Muscle of leg (tissue), 11 donors: ENCODE data around the gene SPCS2. TPM values are rescaled to one million over a fixed set of nuclear protein-coding genes. Genes with fewer than 3 reads are reported as not detected.
"Not testable (repeated sequence)": the region's sequence is repeated elsewhere in the genome, so short reads cannot be mapped to it uniquely, and the experiment has no call there.

Source experiments
- DNase-seq: peaks from one replicate; pipeline ENCODE4 v3.0.0; 2013
- H3K27ac ChIP-seq: one replicate; pipeline ENCODE4 v1.5.1; 2013; ENCODE audit warnings: mild to moderate bottlenecking, low read length, control low read depth
- H3K27me3 ChIP-seq: one replicate; pipeline ENCODE4 v1.6.1; 2013; ENCODE audit warnings: low read length; ENCODE audit not compliant: control insufficient read depth, insufficient read depth
- H3K36me3 ChIP-seq: one replicate; pipeline ENCODE4 v1.6.1; 2013; ENCODE audit warnings: low read length; ENCODE audit not compliant: control insufficient read depth, insufficient read depth
- H3K4me1 ChIP-seq: one replicate; pipeline ENCODE4 v1.6.1; 2013; ENCODE audit warnings: low read length; ENCODE audit not compliant: control insufficient read depth, insufficient read depth
- H3K4me3 ChIP-seq: one replicate; pipeline ENCODE4 v1.5.1; 2013; ENCODE audit warnings: low read length, control low read depth
- H3K9me3 ChIP-seq: replicated peaks from 2 replicates; pipeline ENCODE4 v1.6.1; 2013; ENCODE audit warnings: low read depth, low read length; ENCODE audit not compliant: control insufficient read depth
- WGBS: methylation state at CpG from one replicate; pipeline ENCODE4 v1.1.5; 2013; ENCODE audit warnings: missing lambda C conversion rate; ENCODE audit not compliant: insufficient coverage; 5-methylcytosine and 5-hydroxymethylcytosine counted together
- polyA plus RNA-seq, 8 donors: library from polyadenylated mRNA; unstranded; fragments of 120-200 nt; gene quantifications; one replicate each; pipeline versions ENCODE4 v1.2.1 to v1.2.3, GENCODE V29; 2013; ENCODE audit warnings: inconsistent platforms in 1 of 8, low replicate concordance in 1 of 8; ENCODE audit not compliant: insufficient read length in 8 of 8, insufficient read depth in 1 of 8
- total RNA-seq: library from RNA; stranded (reverse); fragments of 120-200 nt; gene quantifications from one replicate; pipeline ENCODE4 v1.2.4, GENCODE V29; 2013

Gene SPCS2
- total and polyA plus RNA-seq, 9 donors: 17.7 to 144 (median 107) TPM

DNA sequence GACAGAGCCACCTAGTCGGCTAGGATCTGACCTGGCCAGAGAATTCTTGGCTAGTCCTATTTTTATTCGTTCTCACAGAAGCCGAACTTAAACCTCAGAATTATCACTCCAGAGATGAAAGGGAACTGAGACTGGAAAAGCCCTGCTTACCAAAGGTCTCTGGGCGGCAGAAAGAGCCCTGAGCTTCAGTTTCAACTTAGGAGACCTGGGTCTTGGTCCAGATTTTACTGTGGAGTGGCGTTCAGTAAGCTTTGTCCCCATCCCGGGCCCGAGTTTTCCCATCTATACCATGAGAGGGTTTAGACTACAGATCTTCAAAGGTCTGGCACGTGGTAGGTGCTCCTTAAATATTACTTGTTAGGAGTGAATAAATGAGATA, 40.2 kb downstream of the SPCS2 start:
- Histone ChIP-seq H3K27me3 (no peaks in the 10 kb centered on the region), H3K27ac (peak overlapping the region; percentile 81), H3K4me1 (peaks cover 2% of the 10 kb centered on the region), H3K4me3 (peak overlapping the region; percentile 76), H3K36me3 (no peaks in the 10 kb centered on the region), H3K9me3 (no peaks in the 10 kb centered on the region)
- WGBS: 14% methylated on average over 2 of the region's 8 CpGs
- no peak for DNase-seq

DNA sequence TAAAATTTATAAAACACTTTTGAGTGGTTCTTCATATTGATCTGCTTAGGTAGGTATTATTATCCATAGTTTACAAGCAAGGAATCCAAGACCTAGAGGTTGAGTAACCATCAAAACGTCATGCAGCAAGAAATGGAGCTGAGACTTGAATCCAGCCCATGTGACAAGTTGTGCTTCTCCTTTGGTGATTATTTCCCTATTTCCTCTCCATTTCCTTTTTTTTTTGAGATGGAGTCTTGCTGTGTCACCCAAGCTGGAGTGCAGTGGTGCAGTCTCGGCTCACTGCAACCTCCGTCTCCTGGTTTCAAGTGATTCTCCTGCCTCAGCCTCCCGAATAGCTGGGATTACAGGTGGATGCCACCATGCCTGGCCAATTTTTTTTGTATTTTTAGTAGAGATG, 41.1 kb downstream of the SPCS2 start:
- H3K4me3 ChIP-seq, H3K36me3 ChIP-seq, H3K27ac ChIP-seq, DNase-seq, H3K9me3 ChIP-seq, H3K27me3 ChIP-seq, H3K4me1 ChIP-seq: not testable (repeated sequence)
- no CpG with 5 or more reads among the region's 4 CpGs for WGBS

DNA sequence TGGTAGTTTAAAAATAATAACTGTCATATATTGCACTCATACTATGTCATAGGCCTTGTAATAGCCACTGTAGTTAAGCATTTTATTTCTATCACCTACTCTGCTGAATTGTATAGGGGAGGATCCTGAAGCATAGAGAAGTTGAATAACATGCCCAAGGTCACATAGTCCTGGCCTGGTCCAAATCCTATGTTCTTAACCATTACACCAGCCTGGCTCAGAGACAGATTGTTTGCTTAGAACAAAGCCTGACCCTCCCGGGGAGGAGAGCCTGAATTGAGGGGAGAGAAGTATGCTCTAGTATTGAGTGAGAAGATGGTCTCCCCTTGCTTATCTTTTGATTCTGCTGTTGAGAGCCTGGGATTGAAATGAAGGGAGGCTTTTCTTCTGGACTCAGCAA, 41.9 kb downstream of the SPCS2 start:
- DNase-seq: no peak
- H3K9me3 ChIP-seq: no peaks in the 10 kb centered on the region
- WGBS: no CpG with 5 or more reads among the region's 1 CpG
- no peak overlapping the region for H3K4me3 ChIP-seq
- no peak overlapping the region for H3K27ac ChIP-seq
- H3K4me1 ChIP-seq: peaks cover 2% of the 10 kb centered on the region
- H3K36me3 ChIP-seq: peaks cover 8% of the 10 kb centered on the region
- H3K27me3 ChIP-seq: no peaks in the 10 kb centered on the region

DNA sequence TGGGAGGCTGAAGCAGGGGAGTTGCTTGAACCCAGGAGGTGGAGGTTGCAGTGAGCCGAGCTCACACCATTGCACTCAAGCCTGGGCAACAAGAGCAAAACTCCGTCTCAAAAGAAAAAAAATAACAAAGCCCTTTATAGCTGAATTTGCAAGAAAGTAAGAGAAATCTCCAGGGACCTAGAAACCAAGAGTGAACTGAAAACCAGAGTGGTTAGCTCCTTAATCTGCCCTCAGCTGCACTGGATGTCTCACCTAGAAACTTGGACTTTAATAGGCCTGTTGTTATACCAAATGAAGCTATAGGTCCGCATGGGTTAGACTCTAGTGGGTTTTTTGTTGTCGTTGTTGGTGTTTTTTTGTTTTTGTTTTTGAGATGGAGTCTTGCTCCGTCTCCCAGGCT, 43.8 kb downstream of the SPCS2 start:
- Histone ChIP-seq H3K36me3 (peaks cover 14% of the 10 kb centered on the region), H3K4me3 (no peak overlapping the region), H3K4me1 (peaks cover 2% of the 10 kb centered on the region), H3K27me3 (no peaks in the 10 kb centered on the region), H3K27ac (no peak overlapping the region), H3K9me3 (no peaks in the 10 kb centered on the region)
- no peak for DNase-seq
- 70% methylated on average over 2 of the region's 5 CpGs for WGBS

DNA sequence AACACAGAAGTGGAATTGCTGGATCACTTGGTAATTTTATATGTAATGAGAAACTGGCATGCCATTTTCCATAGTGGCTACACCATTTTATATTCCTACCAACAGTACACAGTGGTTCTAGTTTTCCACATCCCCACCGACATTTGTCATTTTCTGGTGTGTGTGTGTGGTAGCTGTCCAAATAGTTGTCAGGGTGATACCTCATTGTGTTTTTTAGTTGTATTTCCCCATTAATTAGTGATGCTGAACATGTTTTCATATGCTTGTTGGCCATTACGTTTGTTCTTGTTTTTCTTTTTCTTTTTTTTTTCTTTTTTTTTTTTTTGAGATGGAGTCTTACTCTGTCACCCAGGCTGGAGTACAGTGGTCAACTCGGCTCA, 51.9 kb downstream of the SPCS2 start:
- Histone ChIP-seq H3K36me3 (peaks cover 18% of the 10 kb centered on the region), H3K9me3 (no peaks in the 10 kb centered on the region), H3K27ac (no peak overlapping the region), H3K4me3 (no peak overlapping the region), H3K27me3 (no peaks in the 10 kb centered on the region), H3K4me1 (no peaks in the 10 kb centered on the region)
- DNase-seq: no peak
- no CpG with 5 or more reads among the region's 3 CpGs for WGBS

DNA sequence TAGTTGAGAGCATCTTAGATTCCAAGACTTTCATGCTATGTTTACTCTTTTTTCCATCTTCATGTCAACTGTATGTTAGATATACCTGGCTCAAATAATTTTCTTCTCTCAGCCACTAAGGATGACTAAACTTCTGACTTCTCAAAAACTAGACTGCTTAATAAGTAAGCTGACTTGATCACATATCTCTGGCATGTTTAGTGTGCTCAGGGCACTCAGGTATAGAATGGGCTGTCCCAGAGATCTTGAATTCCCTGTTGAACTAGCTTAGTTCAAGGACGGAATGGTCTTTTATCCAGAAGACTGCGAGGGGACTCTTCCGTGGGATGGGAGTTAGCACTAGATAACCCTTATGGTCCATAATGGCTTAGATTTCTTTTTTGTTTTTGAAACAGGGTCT, 52.6 kb downstream of the SPCS2 start:
- no peaks in the 10 kb centered on the region for H3K9me3 ChIP-seq
- no peak for DNase-seq
- H3K27me3 ChIP-seq: no peaks in the 10 kb centered on the region
- H3K36me3 ChIP-seq: peaks cover 25% of the 10 kb centered on the region
- H3K4me3 ChIP-seq: no peak overlapping the region
- no peak overlapping the region for H3K27ac ChIP-seq
- WGBS: 100% methylated on average over 1 of the region's 3 CpGs
- H3K4me1 ChIP-seq: no peaks in the 10 kb centered on the region

DNA sequence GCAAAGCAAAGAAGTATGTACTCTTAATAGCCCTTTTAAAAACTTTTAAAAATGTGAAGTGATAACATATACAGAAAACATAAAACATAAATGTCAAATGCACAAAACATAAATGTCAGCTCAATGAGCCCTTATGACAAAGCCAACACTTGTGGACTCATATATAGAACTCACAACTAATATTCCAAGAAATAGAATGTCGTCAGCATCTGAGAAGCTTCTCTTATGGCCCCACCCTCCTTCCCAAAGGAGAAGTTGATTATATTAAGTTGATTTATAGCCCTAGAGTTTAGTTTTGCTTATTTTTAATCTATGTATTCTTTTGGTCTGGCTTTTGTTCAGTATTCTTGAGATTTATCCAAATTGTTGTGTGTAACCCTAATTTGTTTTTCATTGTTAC, 53.5 kb downstream of the SPCS2 start:
- H3K27ac ChIP-seq: no peak overlapping the region
- peaks cover 24% of the 10 kb centered on the region for H3K36me3 ChIP-seq
- WGBS: no CpG with 5 or more reads among the region's 1 CpG
- H3K9me3 ChIP-seq: no peaks in the 10 kb centered on the region
- no peak for DNase-seq
- H3K27me3 ChIP-seq: no peaks in the 10 kb centered on the region
- H3K4me1 ChIP-seq: no peaks in the 10 kb centered on the region
- H3K4me3 ChIP-seq: no peak overlapping the region

DNA sequence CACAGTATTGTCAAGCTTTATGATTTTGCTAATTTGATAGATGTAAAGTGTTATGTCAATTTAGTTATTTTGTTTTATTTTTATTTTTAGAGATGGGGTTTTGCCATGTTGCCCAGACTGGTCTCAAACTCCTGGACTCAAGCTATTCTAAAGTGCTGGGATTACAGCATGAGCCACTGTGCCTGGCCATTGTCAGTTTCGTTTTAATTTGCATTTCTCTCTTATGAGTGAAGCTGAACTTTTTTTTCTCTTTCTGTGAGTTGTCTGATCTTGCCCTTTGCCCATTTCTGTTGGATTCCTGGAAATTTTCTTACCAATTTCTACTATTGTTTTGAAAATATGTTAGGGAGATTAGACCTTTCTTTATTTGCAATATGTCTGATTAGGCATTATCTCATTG, 55.1 kb downstream of the SPCS2 start:
- Histone ChIP-seq H3K27me3 (no peaks in the 10 kb centered on the region), H3K9me3 (no peaks in the 10 kb centered on the region), H3K36me3 (peaks cover 31% of the 10 kb centered on the region), H3K27ac (no peak overlapping the region), H3K4me1 (no peaks in the 10 kb centered on the region), H3K4me3 (no peak overlapping the region)
- no CpG with 5 or more reads among the region's 1 CpG for WGBS
- DNase-seq: no peak

DNA sequence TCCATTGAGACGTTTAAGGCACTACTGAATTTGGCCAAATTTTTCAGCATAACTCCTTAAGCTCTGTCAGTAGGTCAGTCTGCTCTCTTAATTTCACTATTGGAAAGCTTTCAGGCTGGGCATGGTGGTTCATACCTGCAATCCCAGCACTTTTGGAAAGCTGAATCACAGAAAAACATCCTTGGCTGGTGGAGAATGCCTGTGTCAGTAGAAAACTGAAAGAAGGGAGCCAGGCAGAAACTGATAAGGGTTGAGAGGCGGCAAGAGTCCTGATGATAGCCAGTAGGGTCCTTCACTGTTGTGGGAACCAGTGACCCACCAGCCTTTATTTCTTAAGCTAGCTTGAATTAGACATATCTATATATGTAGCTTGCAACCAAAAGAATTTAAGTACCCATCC, 62.3 kb downstream of the SPCS2 start:
- Histone ChIP-seq H3K4me3 (no peak overlapping the region), H3K36me3 (peaks cover 32% of the 10 kb centered on the region), H3K4me1 (peaks cover 27% of the 10 kb centered on the region), H3K9me3 (no peaks in the 10 kb centered on the region), H3K27ac (no peak overlapping the region), H3K27me3 (no peaks in the 10 kb centered on the region)
- WGBS: 94% methylated on average over 2 of the region's 2 CpGs
- DNase-seq: no peak

DNA sequence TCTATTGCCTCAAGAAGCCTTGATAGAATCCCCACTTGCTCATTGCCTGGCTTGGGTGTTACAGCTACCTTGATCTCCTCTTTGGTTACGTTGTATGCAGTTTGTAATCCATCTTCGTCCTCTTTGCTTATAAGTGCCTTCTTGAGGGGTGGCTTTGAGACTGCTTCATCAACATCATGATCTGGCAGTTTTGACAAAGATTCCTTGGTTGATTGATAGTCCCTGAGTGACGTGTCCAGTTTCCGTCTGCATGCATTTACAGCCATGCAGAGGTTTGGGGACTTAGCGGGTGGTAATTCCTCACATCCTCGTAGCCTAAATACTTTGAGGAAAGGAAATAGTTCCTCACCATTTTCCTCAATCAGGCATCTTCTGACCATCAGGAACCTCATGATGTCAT, 62.8 kb downstream of the SPCS2 start:
- Histone ChIP-seq H3K4me3 (no peak overlapping the region), H3K27ac (no peak overlapping the region), H3K4me1 (peaks cover 27% of the 10 kb centered on the region), H3K27me3 (no peaks in the 10 kb centered on the region), H3K9me3 (no peaks in the 10 kb centered on the region), H3K36me3 (peaks cover 27% of the 10 kb centered on the region)
- DNase-seq: no peak
- WGBS: 81% methylated on average over 4 of the region's 6 CpGs

DNA sequence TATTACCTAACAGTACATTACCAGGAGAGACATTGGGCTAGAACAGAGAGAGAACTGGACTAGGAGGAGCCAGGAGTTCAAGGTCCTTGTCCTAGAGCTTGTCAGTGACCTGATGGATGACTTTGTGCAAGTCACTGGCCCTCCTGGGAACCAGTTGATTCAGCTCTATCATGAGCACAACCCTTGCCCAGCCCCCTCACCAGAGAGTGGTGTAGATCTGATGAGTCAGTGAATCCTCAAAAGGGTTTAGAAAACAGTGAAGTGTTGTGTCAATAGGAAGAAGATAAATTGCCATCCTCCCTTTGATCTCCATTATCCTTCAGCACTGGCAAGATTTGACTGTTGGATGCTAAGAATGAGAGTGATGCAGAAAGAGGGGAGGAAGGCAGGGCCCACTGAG, 64.0 kb downstream of the SPCS2 start:
- no peak for DNase-seq
- no peaks in the 10 kb centered on the region for H3K9me3 ChIP-seq
- peaks cover 21% of the 10 kb centered on the region for H3K36me3 ChIP-seq
- H3K4me1 ChIP-seq: peaks cover 27% of the 10 kb centered on the region
- peak overlapping the region; percentile 89 for H3K27ac ChIP-seq
- H3K27me3 ChIP-seq: no peaks in the 10 kb centered on the region
- no peak overlapping the region for H3K4me3 ChIP-seq
